GM12892 (cell line): Measurements from ENCODE around the gene MINDY4.

Experiments
- POLR2A ChIP-seq: IDR thresholded peaks from 2 replicates; pipeline ENCODE4 v1.6.1; 2011; ENCODE audit warnings: low read depth, low read length, control low read depth
- POLR2AphosphoS5 ChIP-seq: IDR thresholded peaks from 2 replicates; pipeline ENCODE4 v1.6.1; 2011; ENCODE audit warnings: low read depth, low read length, control low read depth

- TF ChIP-seq POLR2A (no peak), POLR2AphosphoS5 (no peak)
Measured at GRCh38 chr7:30800785-30801252, 29.6 kb downstream of the MINDY4 start.
